Measurements from ENCODE around the gene PGAP1. TPM values are rescaled to one million over a fixed set of nuclear protein-coding genes. Genes with fewer than 3 reads are reported as not detected.

Gene PGAP1
- total RNA-seq, 1 experiment from 2014 or later: 29.4 TPM

DNA sequence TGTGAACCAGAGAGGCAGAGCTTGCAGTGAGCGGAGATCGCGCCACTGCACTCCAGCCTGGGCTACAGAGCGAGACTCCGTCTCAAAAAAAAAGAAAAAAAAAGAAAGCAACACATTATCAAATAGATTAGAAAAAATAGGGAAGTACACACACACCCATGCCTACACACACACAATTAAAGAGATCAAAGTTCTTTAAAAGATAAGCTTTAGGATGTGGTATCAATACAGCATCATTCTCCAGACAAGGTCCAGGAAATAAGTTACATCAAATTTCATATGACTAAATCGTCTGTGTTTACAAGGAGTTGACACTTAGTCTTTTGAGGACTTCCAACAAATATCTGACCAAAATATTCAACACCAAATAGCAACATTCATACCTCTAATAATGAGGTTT is 25.7 kb downstream of the PGAP1 start:
- Mint-ChIP-seq H3K27me3 (ENCODE audit: low read depth) (no peaks in the 10 kb centered on the region), H3K4me3 (no peak overlapping the region), H3K27ac (no peak overlapping the region), H3K36me3 (peaks cover 41% of the 10 kb centered on the region), H3K4me1 (peaks cover 3% of the 10 kb centered on the region; the same call in 1 of the 2 replicates), H3K9me3 (no peaks in the 10 kb centered on the region)
- ATAC-seq (no peak), DNase-seq (ENCODE audit: low spot score) (no peak)
- no peak for TF ChIP-seq NFATC4 (CRISPR knock-in tag; IDR thresholded peaks at IDR 0.05)
- TF ChIP-seq, protein P1, sequence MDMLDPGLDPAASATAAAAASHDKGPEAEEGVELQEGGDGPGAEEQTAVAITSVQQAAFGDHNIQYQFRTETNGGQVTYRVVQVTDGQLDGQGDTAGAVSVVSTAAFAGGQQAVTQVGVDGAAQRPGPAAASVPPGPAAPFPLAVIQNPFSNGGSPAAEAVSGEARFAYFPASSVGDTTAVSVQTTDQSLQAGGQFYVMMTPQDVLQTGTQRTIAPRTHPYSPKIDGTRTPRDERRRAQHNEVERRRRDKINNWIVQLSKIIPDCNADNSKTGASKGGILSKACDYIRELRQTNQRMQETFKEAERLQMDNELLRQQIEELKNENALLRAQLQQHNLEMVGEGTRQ (CRISPR knock-in tag; IDR thresholded peaks at IDR 0.05): no peak
- TF ChIP-seq, protein P2, sequence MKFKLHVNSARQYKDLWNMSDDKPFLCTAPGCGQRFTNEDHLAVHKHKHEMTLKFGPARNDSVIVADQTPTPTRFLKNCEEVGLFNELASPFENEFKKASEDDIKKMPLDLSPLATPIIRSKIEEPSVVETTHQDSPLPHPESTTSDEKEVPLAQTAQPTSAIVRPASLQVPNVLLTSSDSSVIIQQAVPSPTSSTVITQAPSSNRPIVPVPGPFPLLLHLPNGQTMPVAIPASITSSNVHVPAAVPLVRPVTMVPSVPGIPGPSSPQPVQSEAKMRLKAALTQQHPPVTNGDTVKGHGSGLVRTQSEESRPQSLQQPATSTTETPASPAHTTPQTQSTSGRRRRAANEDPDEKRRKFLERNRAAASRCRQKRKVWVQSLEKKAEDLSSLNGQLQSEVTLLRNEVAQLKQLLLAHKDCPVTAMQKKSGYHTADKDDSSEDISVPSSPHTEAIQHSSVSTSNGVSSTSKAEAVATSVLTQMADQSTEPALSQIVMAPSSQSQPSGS (CRISPR knock-in tag; IDR thresholded peaks at IDR 0.05; ENCODE audit: borderline replicate concordance, low read depth): no peak
- TF ChIP-seq ZNF138 (CRISPR knock-in tag; conservative IDR thresholded peaks at IDR 0.05): no peak
- TF ChIP-seq, protein P3, sequence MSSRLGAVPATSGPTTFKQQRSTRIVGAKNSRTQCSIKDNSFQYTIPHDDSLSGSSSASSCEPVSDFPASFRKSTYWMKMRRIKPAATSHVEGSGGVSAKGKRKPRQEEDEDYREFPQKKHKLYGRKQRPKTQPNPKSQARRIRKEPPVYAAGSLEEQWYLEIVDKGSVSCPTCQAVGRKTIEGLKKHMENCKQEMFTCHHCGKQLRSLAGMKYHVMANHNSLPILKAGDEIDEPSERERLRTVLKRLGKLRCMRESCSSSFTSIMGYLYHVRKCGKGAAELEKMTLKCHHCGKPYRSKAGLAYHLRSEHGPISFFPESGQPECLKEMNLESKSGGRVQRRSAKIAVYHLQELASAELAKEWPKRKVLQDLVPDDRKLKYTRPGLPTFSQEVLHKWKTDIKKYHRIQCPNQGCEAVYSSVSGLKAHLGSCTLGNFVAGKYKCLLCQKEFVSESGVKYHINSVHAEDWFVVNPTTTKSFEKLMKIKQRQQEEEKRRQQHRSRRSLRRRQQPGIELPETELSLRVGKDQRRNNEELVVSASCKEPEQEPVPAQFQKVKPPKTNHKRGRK (CRISPR knock-in tag; IDR thresholded peaks at IDR 0.05; ENCODE audit: borderline replicate concordance): no peak
- no peak for TF ChIP-seq FOXP1 (CRISPR knock-in tag; IDR thresholded peaks at IDR 0.05; ENCODE audit: borderline replicate concordance)
- TF ChIP-seq ZNF396 (CRISPR knock-in tag; IDR thresholded peaks at IDR 0.05; ENCODE audit: borderline replicate concordance): no peak
- TF ChIP-seq TEAD1 (CRISPR knock-in tag; IDR thresholded peaks at IDR 0.05): no peak
- TF ChIP-seq TCF7 (CRISPR knock-in tag; IDR thresholded peaks at IDR 0.05; ENCODE audit: low read depth): no peak
- no peak for TF ChIP-seq CBFB (CRISPR knock-in tag; IDR thresholded peaks at IDR 0.05; ENCODE audit: low read depth)
- TF ChIP-seq EMX1 (CRISPR knock-in tag; IDR thresholded peaks at IDR 0.05): no peak
- ChIA-PET POLR2A (no interaction called here), CTCF (no interaction called here)

DNA sequence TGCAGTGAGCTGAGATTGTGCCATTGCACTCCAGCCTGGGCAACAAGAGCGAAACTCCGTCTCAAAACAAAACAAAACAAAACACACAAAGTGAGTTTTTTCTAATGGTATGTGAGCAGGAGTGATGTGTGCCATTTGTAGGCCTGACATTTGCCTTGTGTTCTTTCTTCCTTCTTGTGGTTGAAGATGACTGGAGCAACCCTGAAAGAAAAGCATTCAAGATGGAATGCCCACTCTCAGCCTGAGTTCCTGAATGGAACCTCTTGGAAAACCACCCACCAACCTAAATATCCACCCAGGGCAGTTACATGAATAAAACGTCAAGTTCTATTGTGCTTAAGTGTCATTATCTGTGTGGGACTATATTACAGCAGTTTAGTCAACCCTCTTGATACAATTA is 26.5 kb downstream of the PGAP1 start:
- H3K27me3 Mint-ChIP-seq (ENCODE audit: low read depth): no peaks in the 10 kb centered on the region
- no peaks in the 10 kb centered on the region for H3K4me1 Mint-ChIP-seq
- TF ChIP-seq ZNF121 (CRISPR knock-in tag; IDR thresholded peaks at IDR 0.05) (no peak), FOXP1 (CRISPR knock-in tag; IDR thresholded peaks at IDR 0.05; ENCODE audit: borderline replicate concordance) (no peak), IRF2 (CRISPR knock-in tag; IDR thresholded peaks at IDR 0.05; ENCODE audit: borderline replicate concordance, low read depth) (no peak), TEAD1 (CRISPR knock-in tag; IDR thresholded peaks at IDR 0.05) (no peak), TP53 (CRISPR knock-in tag; IDR thresholded peaks at IDR 0.05) (no peak), CREB1 (CRISPR knock-in tag; IDR thresholded peaks at IDR 0.05) (no peak)
- TF ChIP-seq, protein P1 (CRISPR knock-in tag; IDR thresholded peaks at IDR 0.05): no peak
- TF ChIP-seq, protein P4, sequence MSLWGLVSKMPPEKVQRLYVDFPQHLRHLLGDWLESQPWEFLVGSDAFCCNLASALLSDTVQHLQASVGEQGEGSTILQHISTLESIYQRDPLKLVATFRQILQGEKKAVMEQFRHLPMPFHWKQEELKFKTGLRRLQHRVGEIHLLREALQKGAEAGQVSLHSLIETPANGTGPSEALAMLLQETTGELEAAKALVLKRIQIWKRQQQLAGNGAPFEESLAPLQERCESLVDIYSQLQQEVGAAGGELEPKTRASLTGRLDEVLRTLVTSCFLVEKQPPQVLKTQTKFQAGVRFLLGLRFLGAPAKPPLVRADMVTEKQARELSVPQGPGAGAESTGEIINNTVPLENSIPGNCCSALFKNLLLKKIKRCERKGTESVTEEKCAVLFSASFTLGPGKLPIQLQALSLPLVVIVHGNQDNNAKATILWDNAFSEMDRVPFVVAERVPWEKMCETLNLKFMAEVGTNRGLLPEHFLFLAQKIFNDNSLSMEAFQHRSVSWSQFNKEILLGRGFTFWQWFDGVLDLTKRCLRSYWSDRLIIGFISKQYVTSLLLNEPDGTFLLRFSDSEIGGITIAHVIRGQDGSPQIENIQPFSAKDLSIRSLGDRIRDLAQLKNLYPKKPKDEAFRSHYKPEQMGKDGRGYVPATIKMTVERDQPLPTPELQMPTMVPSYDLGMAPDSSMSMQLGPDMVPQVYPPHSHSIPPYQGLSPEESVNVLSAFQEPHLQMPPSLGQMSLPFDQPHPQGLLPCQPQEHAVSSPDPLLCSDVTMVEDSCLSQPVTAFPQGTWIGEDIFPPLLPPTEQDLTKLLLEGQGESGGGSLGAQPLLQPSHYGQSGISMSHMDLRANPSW (CRISPR knock-in tag; conservative IDR thresholded peaks at IDR 0.05; ENCODE audit: low read depth): no peak
- TF ChIP-seq, protein P5, sequence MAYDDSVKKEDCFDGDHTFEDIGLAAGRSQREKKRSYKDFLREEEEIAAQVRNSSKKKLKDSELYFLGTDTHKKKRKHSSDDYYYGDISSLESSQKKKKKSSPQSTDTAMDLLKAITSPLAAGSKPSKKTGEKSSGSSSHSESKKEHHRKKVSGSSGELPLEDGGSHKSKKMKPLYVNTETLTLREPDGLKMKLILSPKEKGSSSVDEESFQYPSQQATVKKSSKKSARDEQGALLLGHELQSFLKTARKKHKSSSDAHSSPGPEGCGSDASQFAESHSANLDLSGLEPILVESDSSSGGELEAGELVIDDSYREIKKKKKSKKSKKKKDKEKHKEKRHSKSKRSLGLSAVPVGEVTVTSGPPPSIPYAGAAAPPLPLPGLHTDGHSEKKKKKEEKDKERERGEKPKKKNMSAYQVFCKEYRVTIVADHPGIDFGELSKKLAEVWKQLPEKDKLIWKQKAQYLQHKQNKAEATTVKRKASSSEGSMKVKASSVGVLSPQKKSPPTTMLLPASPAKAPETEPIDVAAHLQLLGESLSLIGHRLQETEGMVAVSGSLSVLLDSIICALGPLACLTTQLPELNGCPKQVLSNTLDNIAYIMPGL (CRISPR knock-in tag; IDR thresholded peaks at IDR 0.05): no peak
- TF ChIP-seq, protein P6, sequence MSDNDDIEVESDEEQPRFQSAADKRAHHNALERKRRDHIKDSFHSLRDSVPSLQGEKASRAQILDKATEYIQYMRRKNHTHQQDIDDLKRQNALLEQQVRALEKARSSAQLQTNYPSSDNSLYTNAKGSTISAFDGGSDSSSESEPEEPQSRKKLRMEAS (CRISPR knock-in tag; IDR thresholded peaks at IDR 0.05): no peak
- TF ChIP-seq, protein P7, sequence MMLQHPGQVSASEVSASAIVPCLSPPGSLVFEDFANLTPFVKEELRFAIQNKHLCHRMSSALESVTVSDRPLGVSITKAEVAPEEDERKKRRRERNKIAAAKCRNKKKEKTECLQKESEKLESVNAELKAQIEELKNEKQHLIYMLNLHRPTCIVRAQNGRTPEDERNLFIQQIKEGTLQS (CRISPR knock-in tag; conservative IDR thresholded peaks at IDR 0.05): no peak
- ChIA-PET POLR2A (no interaction called here), CTCF (no interaction called here)
- no peak for DNase-seq (ENCODE audit: low spot score)
- no peaks in the 10 kb centered on the region for H3K9me3 Mint-ChIP-seq
- H3K27ac Mint-ChIP-seq: peak overlapping the region; percentile 20; the same call in 1 of the 2 replicates
- no peak for ATAC-seq
- peaks cover 47% of the 10 kb centered on the region for H3K36me3 Mint-ChIP-seq
- H3K4me3 Mint-ChIP-seq: no peak overlapping the region

Measured in WTC11 (cell line).